ENCODE data around the gene ABCD2. TPM values are rescaled to one million over a fixed set of nuclear protein-coding genes. Genes with fewer than 3 reads are reported as not detected.

Gene ABCD2
- total RNA-seq: 1 to 10 TPM in 1 of 3 donors, under 1 TPM in 2; 0.52 to 1.1 (median 0.55) TPM
- long read RNA-seq, donor 1: 0 reads
- long read RNA-seq, donor 2: 0 reads

DNA sequence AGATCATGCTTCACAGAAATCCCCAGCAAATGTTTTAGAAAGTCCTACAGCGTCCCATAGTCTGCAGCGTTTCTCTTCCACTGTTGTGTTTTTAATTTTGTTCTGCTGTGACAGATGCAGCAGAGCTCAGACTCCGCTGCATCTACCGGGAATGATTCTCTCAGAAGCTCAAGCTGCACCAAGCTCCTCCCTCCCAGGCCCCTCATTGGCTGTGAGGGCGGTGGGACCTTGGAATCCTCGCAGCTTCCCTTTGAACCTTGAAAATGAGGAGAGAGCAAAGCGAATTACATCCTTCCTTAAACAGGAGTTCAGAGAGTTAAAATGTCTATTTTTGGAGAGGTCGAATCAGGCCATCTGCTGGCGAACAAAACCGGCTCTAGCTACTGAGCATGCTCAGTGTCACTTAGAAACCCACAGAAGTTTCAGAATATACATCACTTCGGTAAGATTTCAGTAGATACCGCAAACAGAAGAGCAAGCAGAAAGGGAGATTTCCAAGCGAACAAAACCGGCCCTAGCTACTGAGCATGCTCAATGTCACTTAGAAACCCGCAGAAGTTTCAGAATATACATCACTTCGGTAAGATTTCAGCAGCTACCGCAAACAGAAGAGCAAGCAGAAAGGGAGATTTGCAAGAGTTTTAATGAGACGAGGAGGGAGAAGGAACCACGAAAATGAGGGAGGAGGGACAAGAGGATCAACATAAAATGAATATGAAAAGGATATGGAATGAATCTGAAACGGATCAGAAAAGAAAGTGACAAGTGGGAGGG lies at the start of gene ABCD2:
Gene ABCD2 (minus strand): TSS at position 144 of the 774 bp plus-strand sequence. CDS start 188 bp downstream, outside the sequence.
- no peak for TF ChIP-seq CTCF (IDR thresholded peaks at IDR 0.05)

DNA sequence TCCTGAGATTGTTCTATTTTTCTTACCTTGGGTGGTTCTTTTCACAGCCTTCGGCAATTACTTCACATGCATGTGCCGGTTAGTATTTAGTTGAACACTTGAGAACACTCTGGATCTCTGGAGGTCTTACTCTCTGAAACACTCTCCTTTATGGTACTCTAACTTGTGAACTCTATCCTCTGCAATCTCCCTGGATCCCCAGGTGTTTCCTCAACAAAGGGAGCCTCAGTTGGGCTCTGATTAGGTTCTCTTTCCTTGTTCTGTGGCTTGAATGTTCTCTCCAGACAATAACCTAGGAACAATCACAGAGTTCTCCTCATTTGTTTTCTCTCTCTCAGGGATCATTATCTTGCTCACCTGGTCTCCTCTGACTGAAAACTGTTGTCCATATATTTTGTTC lies 40.5 kb upstream of the ABCD2 start:
- no peak for TF ChIP-seq CTCF (IDR thresholded peaks at IDR 0.05)
- intact Hi-C loops (cut with DNase I, micrococcal nuclease): no loop called here
- no peaks in the 10 kb centered on the region for H3K36me3 ChIP-seq (ENCODE audit: low read depth)
- H3K4me3 ChIP-seq: no peak overlapping the region
- H3K9me3 ChIP-seq: no peaks in the 10 kb centered on the region
- ATAC-seq (no peak), DNase-seq (no peak)
- no peaks in the 10 kb centered on the region for H3K4me1 ChIP-seq (ENCODE audit: low read depth)

More for the DNA sequence above, at the start of gene ABCD2:
- Histone ChIP-seq H3K4me1 (ENCODE audit: low read depth) (peaks cover 2% of the 10 kb centered on the region), H3K9me3 (no peaks in the 10 kb centered on the region), H3K36me3 (ENCODE audit: low read depth) (no peaks in the 10 kb centered on the region), H3K4me3 (no peak within 1 kb of the TSS)
- peak; percentile 84 for ATAC-seq
- intact Hi-C loops (cut with DNase I, micrococcal nuclease): no loop called here
- DNase-seq: peak; percentile 53 to 66 (median 54)

DNA sequence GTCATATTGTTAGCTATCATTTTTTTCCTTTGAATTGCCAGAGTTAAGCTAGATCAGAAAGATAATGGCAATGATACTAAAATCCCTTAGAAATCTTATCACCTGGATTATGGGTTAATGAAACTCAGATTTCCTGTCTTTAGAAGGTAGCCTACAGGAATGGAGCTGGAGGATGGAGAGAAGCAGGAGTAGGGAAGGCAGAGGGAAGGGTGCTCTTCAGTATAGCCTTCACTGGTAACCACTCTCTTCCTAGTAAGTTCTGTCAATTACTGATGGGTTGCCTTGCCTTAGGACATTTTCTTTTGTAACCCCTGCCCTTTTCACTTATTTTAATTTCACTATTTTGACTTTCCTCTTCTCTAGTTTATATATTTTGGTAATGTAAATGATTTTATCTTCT lies 27.8 kb upstream of the ABCD2 start:
- ATAC-seq: no peak
- no peak for DNase-seq
- no peak overlapping the region for H3K4me3 ChIP-seq
- H3K9me3 ChIP-seq: no peaks in the 10 kb centered on the region
- no peaks in the 10 kb centered on the region for H3K4me1 ChIP-seq (ENCODE audit: low read depth)
- TF ChIP-seq CTCF (IDR thresholded peaks at IDR 0.05): no peak
- intact Hi-C loops (cut with DNase I, micrococcal nuclease): no loop called here
- no peaks in the 10 kb centered on the region for H3K36me3 ChIP-seq (ENCODE audit: low read depth)

DNA sequence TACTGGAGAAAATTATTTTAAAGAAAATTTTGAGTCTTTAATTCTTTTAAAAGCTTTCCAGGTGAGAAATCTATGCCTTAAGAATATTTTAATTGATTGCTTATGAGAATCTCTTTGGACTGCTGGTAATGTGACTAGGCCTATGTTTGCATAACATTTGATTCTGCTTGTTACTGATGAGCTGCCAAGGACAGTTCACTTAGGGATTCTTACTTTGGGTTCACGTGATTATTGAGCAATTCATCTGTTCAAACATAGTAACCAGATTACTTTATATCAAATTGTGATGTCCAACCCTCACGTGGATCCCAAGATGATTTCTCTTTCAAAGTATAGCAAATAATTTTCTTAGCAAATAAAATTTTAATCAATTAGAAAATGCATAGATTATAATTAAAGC lies 27.4 kb upstream of the ABCD2 start:
- ATAC-seq: no peak
- Histone ChIP-seq H3K36me3 (ENCODE audit: low read depth) (no peaks in the 10 kb centered on the region), H3K4me3 (no peak overlapping the region), H3K9me3 (no peaks in the 10 kb centered on the region), H3K4me1 (ENCODE audit: low read depth) (no peaks in the 10 kb centered on the region)
- intact Hi-C loops (cut with DNase I, micrococcal nuclease): no loop called here
- DNase-seq: no peak
- no peak for TF ChIP-seq CTCF (IDR thresholded peaks at IDR 0.05)

DNA sequence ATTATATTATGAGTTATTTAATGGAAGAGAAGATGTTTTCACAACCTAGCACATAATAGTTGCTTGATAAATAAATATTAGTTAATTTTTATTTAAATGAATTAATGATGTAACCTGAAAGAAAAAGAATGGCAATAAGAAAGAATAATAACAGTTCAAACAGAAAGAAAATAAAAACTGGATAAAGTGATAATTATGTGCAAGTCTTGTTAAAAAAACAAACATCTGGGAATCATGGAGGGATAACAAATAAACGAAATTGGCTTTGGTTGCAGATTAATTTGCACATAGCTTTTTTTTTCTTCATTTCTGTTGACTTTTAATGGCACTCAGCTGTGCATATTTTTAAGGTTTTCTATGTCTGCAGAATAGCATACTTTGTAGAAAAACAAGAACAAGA lies 23.4 kb upstream of the ABCD2 start:
- Histone ChIP-seq H3K36me3 (ENCODE audit: low read depth) (no peaks in the 10 kb centered on the region), H3K4me1 (ENCODE audit: low read depth) (no peaks in the 10 kb centered on the region), H3K4me3 (no peak overlapping the region), H3K9me3 (no peaks in the 10 kb centered on the region)
- no peak for TF ChIP-seq CTCF (IDR thresholded peaks at IDR 0.05)
- no peak for ATAC-seq
- DNase-seq: no peak
- intact Hi-C loops (cut with DNase I, micrococcal nuclease): no loop called here

Data from mucosa of descending colon (tissue), 3 donors.